Thyroid gland (tissue), 4 donors: Measurements from ENCODE around the gene IQGAP2.

Experiments
- CTCF ChIP-seq, 6 experiments: fragments of 200-600 bp in 3 of 6; fragments of 450-650 bp in 3 of 6; sonication (generic) in 3 of 6; IDR thresholded peaks; one replicate each; pipeline ENCODE4 v1.5.1; 2016 to 2019; ENCODE audit warnings: antibody characterized with exemption in 6 of 6, mild to moderate bottlenecking in 2 of 6, inconsistent platforms in 1 of 6, moderate library complexity in 1 of 6
- POLR2A ChIP-seq, 2 donors: fragments of 450-650 bp; IDR thresholded peaks; one replicate each; pipeline ENCODE4 v1.6.1; 2017; ENCODE audit warnings: antibody characterized with exemption in 2 of 2, mild to moderate bottlenecking in 2 of 2, moderate library complexity in 1 of 2

GRCh38 chr5:76485511-76485910 is 82.4 kb downstream of the IQGAP2 start:
- TF ChIP-seq CTCF (IDR thresholded peaks at IDR 0.05) (no peak), POLR2A (IDR thresholded peaks at IDR 0.05) (no peak)
